A549 (cell line): ENCODE results near the gene USP32. TPM values are rescaled to one million over a fixed set of nuclear protein-coding genes. Genes with fewer than 3 reads are reported as not detected.

Experiments
- ATAC-seq, 2 experiments: fragments of 200-7000 bp in 1 of 2; fragments of >200 bp in 1 of 2; cut with Nextera tagmentation in 1 of 2; cut with Tn5 transposase in 1 of 2; 3 replicates each; pipeline versions ENCODE4 v1.8.0 to v1.9.1; 2018 to 2020; ENCODE audit warnings: mild to moderate bottlenecking in 1 of 2, moderate library complexity in 1 of 2
- CTCF ChIA-PET: fragments of 300-600 bp; sonication (Branson Sonifier 250); formaldehyde crosslinking; extraction: SDS; loops from one replicate; lab custom pipeline; 2021; ENCODE audit warnings: antibody characterized with exemption, inconsistent platforms; lab: Yijun Ruan, JAX
- POLR2A ChIA-PET: fragments of 350-600 bp; formaldehyde crosslinking; extraction: SDS; loops from one replicate; lab custom pipeline; 2021; ENCODE audit warnings: antibody characterized with exemption, inconsistent platforms; lab: Yijun Ruan, JAX
- DNase-seq, 2 experiments: peaks; one replicate each; pipeline versions ENCODE4 v3.0.0 to v3.0.0-alpha.2; 2011 to 2016; ENCODE audit warnings: low read depth in 1 of 2, low spot score in 1 of 2
- FAIRE-seq: peaks from 2 replicates; lab custom pipeline; 2011; peaks lifted over from hg19 to GRCh38; lab: Jason Lieb, UNC
- H3K27ac ChIP-seq, 2 experiments: fragments of >200 bp; sonication (Bioruptor Twin); formaldehyde crosslinking; 3 replicates each; pipeline ENCODE4 v1.5.1; 2016 to 2017
- H3K4me1 ChIP-seq: fragments of >200 bp; sonication (Bioruptor Twin); formaldehyde crosslinking; 3 replicates; pipeline ENCODE4 v1.6.1; 2016
- H3K4me2 ChIP-seq: fragments of >200 bp; sonication (Bioruptor Twin); formaldehyde crosslinking; 3 replicates; pipeline ENCODE4 v1.6.1; 2016
- H3K4me3 ChIP-seq: fragments of >200 bp; sonication (Bioruptor Twin); formaldehyde crosslinking; 3 replicates; pipeline ENCODE4 v1.5.1; 2016
- H3K9me3 ChIP-seq: fragments of >200 bp; sonication (Bioruptor Twin); formaldehyde crosslinking; 3 replicates; pipeline ENCODE4 v1.6.1; 2016
- CBX2 ChIP-seq: fragments of 200-600 bp; sonication (generic); IDR thresholded peaks from 2 replicates; pipeline ENCODE4 v1.6.1; 2016; ENCODE audit warnings: low read depth, mild to moderate bottlenecking, borderline replicate concordance
- CBX8 ChIP-seq: fragments of 200-600 bp; sonication (generic); IDR thresholded peaks from 2 replicates; pipeline ENCODE4 v1.6.1; 2016
- EHMT2 ChIP-seq: fragments of 200-600 bp; sonication (generic); IDR thresholded peaks from 2 replicates; pipeline ENCODE4 v1.6.1; 2016; ENCODE audit warnings: antibody characterized with exemption, low read depth, mild to moderate bottlenecking, moderate library complexity
- ESRRA ChIP-seq: fragments of 150-350 bp; IDR thresholded peaks from 2 replicates; pipeline ENCODE4 v1.6.1; 2014; ENCODE audit warnings: mild to moderate bottlenecking, low read length, borderline replicate concordance
- FOSL2 ChIP-seq, 2 experiments: fragments of 450-650 bp in 1 of 2; fragments of >200 bp in 1 of 2; sonication (Bioruptor Twin) in 1 of 2; formaldehyde crosslinking; IDR thresholded peaks; 2 replicates each; pipeline versions ENCODE4 v1.5.0 to v1.6.1; 2016 to 2020; ENCODE audit warnings: mild to moderate bottlenecking in 1 of 2, moderate library complexity in 1 of 2
- HEYL ChIP-seq: fragments of 250-450 bp; sonication (Bioruptor Pico); IDR thresholded peaks from 2 replicates; pipeline ENCODE4 v1.8.0; 2021; ENCODE audit warnings: mild to moderate bottlenecking, moderate library complexity
- HOXA7 ChIP-seq: fragments of 250-450 bp; sonication (Bioruptor Pico); IDR thresholded peaks from 2 replicates; pipeline ENCODE4 v1.5.0; 2020; ENCODE audit warnings: mild to moderate bottlenecking, moderate library complexity
- HOXB13 ChIP-seq: fragments of 250-450 bp; sonication (Bioruptor Pico); IDR thresholded peaks from 2 replicates; pipeline ENCODE4 v1.5.0; 2020; ENCODE audit warnings: low read depth, mild to moderate bottlenecking, moderate library complexity
- JUNB ChIP-seq: fragments of >200 bp; sonication (Bioruptor Twin); formaldehyde crosslinking; IDR thresholded peaks from 2 replicates; pipeline ENCODE4 v1.6.1; 2016
- KDM1A ChIP-seq: fragments of 200-600 bp; sonication (generic); IDR thresholded peaks from 2 replicates; pipeline ENCODE4 v1.6.1; 2016; ENCODE audit warnings: low read depth, mild to moderate bottlenecking
- NFE2L2 ChIP-seq: fragments of 150-350 bp; conservative IDR thresholded peaks from 2 replicates; pipeline ENCODE4 v1.6.1; 2014; ENCODE audit warnings: low read length
- POLR2AphosphoS2 ChIP-seq: conservative IDR thresholded peaks from 2 replicates; pipeline ENCODE4 v1.6.1; 2012; ENCODE audit warnings: low read length, improper control_type of control experiment, inconsistent platforms
- RARB ChIP-seq: fragments of 250-450 bp; sonication (Bioruptor Pico); IDR thresholded peaks from 2 replicates; pipeline ENCODE4 v1.8.0; 2021; ENCODE audit warnings: mild to moderate bottlenecking, moderate library complexity
- RCOR1 ChIP-seq: fragments of 150-350 bp; IDR thresholded peaks from 2 replicates; pipeline ENCODE4 v1.6.1; 2014; ENCODE audit warnings: antibody characterized with exemption, low read length, low read depth
- RFX5 ChIP-seq: fragments of 450-650 bp; IDR thresholded peaks from 2 replicates; pipeline ENCODE4 v1.7.1; 2014; ENCODE audit warnings: antibody characterized with exemption, mild to moderate bottlenecking, moderate library complexity
- RNF2 ChIP-seq: fragments of 200-600 bp; sonication (generic); IDR thresholded peaks from 2 replicates; pipeline ENCODE4 v1.6.1; 2016; ENCODE audit warnings: low read depth, mild to moderate bottlenecking, antibody characterized with exemption, moderate library complexity, borderline replicate concordance
- SREBF2 ChIP-seq: fragments of 450-650 bp; IDR thresholded peaks from 2 replicates; pipeline ENCODE4 v1.6.1; 2014; ENCODE audit warnings: mild to moderate bottlenecking, moderate library complexity
- TFCP2L1 ChIP-seq: fragments of 250-450 bp; sonication (Bioruptor Pico); IDR thresholded peaks from 2 replicates; pipeline ENCODE4 v1.5.0; 2021; ENCODE audit warnings: mild to moderate bottlenecking
- ZC3H11A ChIP-seq: fragments of 450-650 bp; IDR thresholded peaks from 2 replicates; pipeline ENCODE4 v1.6.1; 2014; ENCODE audit warnings: antibody characterized with exemption, mild to moderate bottlenecking
- ZSCAN20 ChIP-seq: fragments of 250-450 bp; sonication (Bioruptor Pico); IDR thresholded peaks from 2 replicates; pipeline ENCODE4 v1.8.0; 2022; ENCODE audit warnings: mild to moderate bottlenecking, moderate library complexity
- WGBS: methylation state at CpG from one replicate; pipeline ENCODE4 v1.1.6; 2017; ENCODE audit errors: missing lambda C conversion rate; 5-methylcytosine and 5-hydroxymethylcytosine counted together
- polyA plus RNA-seq, 4 experiments: library from polyadenylated mRNA; depleted of rRNA in 3 of 4; stranded (reverse); fragments of >200 nt; fragmentation: RNase III in 1 of 4; extraction: RNeasy Plus Mini Kit Qiagen cat#74134 plus additional on column Dnase treatment in 1 of 4; gene quantifications; 2 replicates in 3 of 4; 3 replicates in 1 of 4; pipeline ENCODE4 v1.2.3, GENCODE V29; 2011 to 2017
- TF ChIP-seq, protein P1 (sequence below): fragments of >200 bp; sonication (Bioruptor Twin); formaldehyde crosslinking; IDR thresholded peaks from 3 replicates; pipeline ENCODE4 v1.6.1; 2016
- TF ChIP-seq, protein P2 (sequence below): fragments of >200 bp; sonication (Bioruptor Twin); formaldehyde crosslinking; IDR thresholded peaks from 3 replicates; pipeline ENCODE4 v1.5.1; 2016
- TF ChIP-seq, protein P3 (sequence below): IDR thresholded peaks from 2 replicates; pipeline ENCODE4 v1.6.1; 2012; ENCODE audit warnings: low read depth, borderline replicate concordance
- TF ChIP-seq, protein P4 (sequence below): fragments of 150-350 bp; IDR thresholded peaks from 2 replicates; pipeline ENCODE4 v1.6.1; 2014; ENCODE audit warnings: low read depth, mild to moderate bottlenecking, low read length

The USP32 gene
- polyA plus RNA-seq, 2 of the 4 experiments (the other 2 are of a cell fraction) = 35.4 to 52.2 TPM

DNA sequence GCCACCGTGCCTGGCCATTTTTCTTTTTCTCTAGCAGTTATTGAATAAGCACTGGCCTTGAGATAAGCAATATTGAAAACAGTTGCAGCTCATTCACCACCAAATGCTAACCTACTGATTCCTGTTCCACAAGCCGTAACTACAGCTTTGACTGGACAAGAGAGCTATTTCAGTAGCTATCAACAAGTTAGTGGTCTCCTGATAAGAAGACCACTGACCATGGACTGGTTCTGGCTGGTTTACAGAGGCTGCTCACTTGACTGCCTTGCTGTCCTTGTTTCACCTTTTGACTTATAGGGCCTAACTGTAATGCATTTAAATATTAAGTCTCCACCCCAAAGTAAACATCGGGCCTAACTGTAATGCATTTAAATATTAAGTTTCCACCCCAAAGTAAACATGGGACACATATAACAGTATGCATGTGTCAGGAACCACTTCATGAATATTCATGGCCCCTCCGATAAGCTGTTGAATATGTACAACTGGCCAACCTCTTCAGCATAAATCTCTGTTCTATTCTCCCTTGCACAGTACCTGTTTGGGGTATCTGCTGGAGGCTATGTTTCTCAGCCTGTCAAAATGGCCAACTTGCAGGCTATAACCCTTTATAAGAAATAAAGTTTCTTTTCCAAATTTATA, 94.1 kb downstream of the USP32 start:
- ChIA-PET POLR2A (no interaction called here), CTCF (interaction anchor here (0.8 to 1.3 kb wide), 3 partner anchors 15 to 155 kb away, joined by 3 to 4 read pairs (median 4); no protein-coding TSS in a partner anchor)
- ATAC-seq = no peak
- no peak for FAIRE-seq
- Histone ChIP-seq H3K4me2 (no peak overlapping the region), H3K4me3 (no peak overlapping the region), H3K27ac (no peak overlapping the region), H3K4me1 (no peaks in the 10 kb centered on the region), H3K9me3 (no peaks in the 10 kb centered on the region)
- TF ChIP-seq, protein P1, sequence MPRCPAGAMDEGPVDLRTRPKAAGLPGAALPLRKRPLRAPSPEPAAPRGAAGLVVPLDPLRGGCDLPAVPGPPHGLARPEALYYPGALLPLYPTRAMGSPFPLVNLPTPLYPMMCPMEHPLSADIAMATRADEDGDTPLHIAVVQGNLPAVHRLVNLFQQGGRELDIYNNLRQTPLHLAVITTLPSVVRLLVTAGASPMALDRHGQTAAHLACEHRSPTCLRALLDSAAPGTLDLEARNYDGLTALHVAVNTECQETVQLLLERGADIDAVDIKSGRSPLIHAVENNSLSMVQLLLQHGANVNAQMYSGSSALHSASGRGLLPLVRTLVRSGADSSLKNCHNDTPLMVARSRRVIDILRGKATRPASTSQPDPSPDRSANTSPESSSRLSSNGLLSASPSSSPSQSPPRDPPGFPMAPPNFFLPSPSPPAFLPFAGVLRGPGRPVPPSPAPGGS = no peak
- TF ChIP-seq RCOR1 = no peak
- TF ChIP-seq HEYL = no peak
- no peak for TF ChIP-seq ESRRA
- DNase-seq = no peak
- WGBS = 92% methylated on average over 4 of the region's 4 CpGs

DNA sequence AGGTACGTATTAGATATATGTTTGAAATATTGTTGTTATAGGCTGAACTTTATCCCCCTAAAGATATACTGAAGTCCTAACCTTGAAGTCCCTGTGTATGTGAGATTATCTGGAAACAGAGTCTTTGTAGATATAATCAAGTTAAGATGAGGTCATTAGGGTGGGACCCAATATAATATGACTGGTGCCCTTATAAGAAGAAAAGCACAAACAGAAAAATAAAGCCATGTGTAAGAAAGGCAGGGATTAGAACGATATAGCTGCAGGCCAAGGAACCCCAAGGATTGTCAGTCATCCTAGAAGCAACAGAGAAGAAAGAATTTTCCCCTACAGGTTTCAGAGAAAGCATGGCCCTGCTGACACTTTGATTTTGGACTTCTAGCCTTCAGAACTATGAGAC, 95.8 kb downstream of the USP32 start:
- no peak for ATAC-seq
- Histone ChIP-seq H3K9me3 (no peaks in the 10 kb centered on the region), H3K4me3 (no peak overlapping the region), H3K27ac (no peak overlapping the region), H3K4me1 (no peaks in the 10 kb centered on the region), H3K4me2 (no peak overlapping the region)
- DNase-seq = no peak
- TF ChIP-seq HOXB13 (CRISPR knock-in tag) (no peak), RNF2 (no peak), ZSCAN20 (CRISPR knock-in tag) (no peak), TFCP2L1 (CRISPR knock-in tag) (no peak), RARB (CRISPR knock-in tag) (no peak)
- TF ChIP-seq, protein P2, sequence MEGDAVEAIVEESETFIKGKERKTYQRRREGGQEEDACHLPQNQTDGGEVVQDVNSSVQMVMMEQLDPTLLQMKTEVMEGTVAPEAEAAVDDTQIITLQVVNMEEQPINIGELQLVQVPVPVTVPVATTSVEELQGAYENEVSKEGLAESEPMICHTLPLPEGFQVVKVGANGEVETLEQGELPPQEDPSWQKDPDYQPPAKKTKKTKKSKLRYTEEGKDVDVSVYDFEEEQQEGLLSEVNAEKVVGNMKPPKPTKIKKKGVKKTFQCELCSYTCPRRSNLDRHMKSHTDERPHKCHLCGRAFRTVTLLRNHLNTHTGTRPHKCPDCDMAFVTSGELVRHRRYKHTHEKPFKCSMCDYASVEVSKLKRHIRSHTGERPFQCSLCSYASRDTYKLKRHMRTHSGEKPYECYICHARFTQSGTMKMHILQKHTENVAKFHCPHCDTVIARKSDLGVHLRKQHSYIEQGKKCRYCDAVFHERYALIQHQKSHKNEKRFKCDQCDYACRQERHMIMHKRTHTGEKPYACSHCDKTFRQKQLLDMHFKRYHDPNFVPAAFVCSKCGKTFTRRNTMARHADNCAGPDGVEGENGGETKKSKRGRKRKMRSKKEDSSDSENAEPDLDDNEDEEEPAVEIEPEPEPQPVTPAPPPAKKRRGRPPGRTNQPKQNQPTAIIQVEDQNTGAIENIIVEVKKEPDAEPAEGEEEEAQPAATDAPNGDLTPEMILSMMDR = no peak
- WGBS = 89% methylated on average over 2 of the region's 2 CpGs
- no peak for FAIRE-seq
- POLR2A ChIA-PET = no interaction called here
- CTCF ChIA-PET = interaction anchor here (0.5 to 1.5 kb wide), 2 partner anchors 16 to 18 kb away, joined by 3 read pairs; no protein-coding TSS in a partner anchor

DNA sequence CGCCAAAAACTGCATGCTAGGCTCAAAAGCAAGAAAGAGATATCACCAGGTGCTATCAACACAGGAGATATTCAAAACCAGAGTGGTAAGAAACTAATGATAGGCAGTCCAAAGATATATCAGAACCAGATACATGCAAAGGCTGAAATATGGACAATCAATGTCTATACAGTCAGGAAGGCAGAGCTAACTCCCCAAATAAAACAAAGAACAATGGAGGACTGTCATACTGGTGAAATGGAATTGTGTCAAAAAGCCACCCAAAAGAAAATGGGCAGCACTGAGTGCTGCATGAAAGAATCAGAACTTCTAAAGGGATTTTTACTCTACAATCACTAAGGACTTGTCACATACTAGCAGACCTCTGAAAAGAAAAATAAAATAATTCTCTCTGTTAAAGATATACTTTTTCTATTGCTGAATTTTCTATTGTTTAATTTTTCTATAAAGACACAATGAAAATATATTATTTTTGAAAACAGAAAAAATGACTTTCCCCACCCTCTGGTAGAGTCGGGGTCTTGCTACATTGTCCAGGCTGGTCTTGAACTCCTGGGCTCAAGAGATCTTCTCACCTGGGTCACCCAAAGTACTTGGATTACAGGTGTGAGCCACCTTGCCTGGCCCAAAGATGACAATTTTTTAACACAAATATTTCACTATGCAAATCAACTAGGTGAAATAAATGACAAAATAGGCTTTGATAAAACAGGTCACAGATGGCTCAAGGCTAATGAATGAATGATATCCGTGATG, 98.2 kb downstream of the USP32 start:
- H3K4me2 ChIP-seq = no peak overlapping the region
- no peaks in the 10 kb centered on the region for H3K4me1 ChIP-seq
- 93% methylated on average over 3 of the region's 3 CpGs for WGBS
- DNase-seq = no peak
- CTCF ChIA-PET = interaction anchor here (0.6 kb wide), 1 partner anchor 28 kb away, joined by 3 read pairs; no protein-coding TSS in a partner anchor
- no peak overlapping the region for H3K4me3 ChIP-seq
- no peak for FAIRE-seq
- H3K27ac ChIP-seq = no peak overlapping the region
- TF ChIP-seq, protein P3, sequence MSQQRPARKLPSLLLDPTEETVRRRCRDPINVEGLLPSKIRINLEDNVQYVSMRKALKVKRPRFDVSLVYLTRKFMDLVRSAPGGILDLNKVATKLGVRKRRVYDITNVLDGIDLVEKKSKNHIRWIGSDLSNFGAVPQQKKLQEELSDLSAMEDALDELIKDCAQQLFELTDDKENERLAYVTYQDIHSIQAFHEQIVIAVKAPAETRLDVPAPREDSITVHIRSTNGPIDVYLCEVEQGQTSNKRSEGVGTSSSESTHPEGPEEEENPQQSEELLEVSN = no peak
- no peak for TF ChIP-seq EHMT2
- TF ChIP-seq TFCP2L1 (CRISPR knock-in tag) = no peak
- TF ChIP-seq RFX5 = no peak
- no peak for TF ChIP-seq KDM1A
- no peak for TF ChIP-seq HEYL
- no peak for TF ChIP-seq NFE2L2
- TF ChIP-seq HOXB13 (CRISPR knock-in tag) = no peak
- no peak for TF ChIP-seq ZC3H11A
- no peak for TF ChIP-seq JUNB
- no peak for TF ChIP-seq CBX2
- TF ChIP-seq POLR2AphosphoS2 = no peak
- TF ChIP-seq, protein P4, sequence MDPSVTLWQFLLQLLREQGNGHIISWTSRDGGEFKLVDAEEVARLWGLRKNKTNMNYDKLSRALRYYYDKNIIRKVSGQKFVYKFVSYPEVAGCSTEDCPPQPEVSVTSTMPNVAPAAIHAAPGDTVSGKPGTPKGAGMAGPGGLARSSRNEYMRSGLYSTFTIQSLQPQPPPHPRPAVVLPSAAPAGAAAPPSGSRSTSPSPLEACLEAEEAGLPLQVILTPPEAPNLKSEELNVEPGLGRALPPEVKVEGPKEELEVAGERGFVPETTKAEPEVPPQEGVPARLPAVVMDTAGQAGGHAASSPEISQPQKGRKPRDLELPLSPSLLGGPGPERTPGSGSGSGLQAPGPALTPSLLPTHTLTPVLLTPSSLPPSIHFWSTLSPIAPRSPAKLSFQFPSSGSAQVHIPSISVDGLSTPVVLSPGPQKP = no peak
- TF ChIP-seq SREBF2 = no peak
- no peak for TF ChIP-seq CBX8
- TF ChIP-seq FOSL2 (IDR thresholded peaks at IDR 0.05) = no peak
- TF ChIP-seq FOSL2 (CRISPR knock-in tag; IDR thresholded peaks at IDR 0.05) = no peak
- no peak for TF ChIP-seq HOXA7 (CRISPR knock-in tag)
- TF ChIP-seq, all 56 proteins: peak for 0
- POLR2A ChIA-PET = no interaction called here
- no peaks in the 10 kb centered on the region for H3K9me3 ChIP-seq
- ATAC-seq = no peak
